Vagina (tissue), 2 donors: ENCODE data around the gene IGSF3. TPM values are rescaled to one million over a fixed set of nuclear protein-coding genes. Genes with fewer than 3 reads are reported as not detected.
"Not testable (repeated sequence)": the region's sequence is repeated elsewhere in the genome, so short reads cannot be mapped to it uniquely, and the experiment has no call there.

Experiments used
- DNase-seq, 2 donors: peaks; one replicate each; pipeline ENCODE4 v3.0.0-alpha.2; 2017; ENCODE audit errors: extremely low spot score in 2 of 2
- H3K27ac ChIP-seq: fragments of 200-600 bp; sonication (generic); one replicate; pipeline ENCODE4 v1.5.1; 2019
- H3K27me3 ChIP-seq: fragments of 200-600 bp; sonication (generic); one replicate; pipeline ENCODE4 v1.5.1; 2019
- H3K36me3 ChIP-seq, 2 donors: fragments of 200-600 bp; sonication (generic); one replicate each; pipeline ENCODE4 v1.5.1; 2017 to 2019
- H3K4me1 ChIP-seq: fragments of 200-600 bp; sonication (generic); one replicate; pipeline ENCODE4 v1.5.1; 2019
- H3K4me3 ChIP-seq, 2 donors: fragments of 200-600 bp; sonication (generic); 1 replicate in 1 of 2; 2 replicates in 1 of 2; pipeline ENCODE4 v1.5.1; 2016 to 2019
- H3K9me3 ChIP-seq: fragments of 200-600 bp; sonication (generic); one replicate; pipeline ENCODE4 v1.5.1; 2019
- CTCF ChIP-seq, 3 experiments: fragments of 450-650 bp in 2 of 3; fragments of 200-600 bp in 1 of 3; sonication (generic) in 1 of 3; IDR thresholded peaks; one replicate each; pipeline ENCODE4 v1.5.1; 2017 to 2019; ENCODE audit warnings: antibody characterized with exemption in 3 of 3, mild to moderate bottlenecking in 2 of 3, moderate library complexity in 2 of 3
- POLR2A ChIP-seq, 2 donors: fragments of 450-650 bp; IDR thresholded peaks; one replicate each; pipeline ENCODE4 v1.6.1; 2017; ENCODE audit warnings: antibody characterized with exemption in 2 of 2, mild to moderate bottlenecking in 2 of 2, moderate library complexity in 2 of 2
- POLR2AphosphoS5 ChIP-seq, 2 donors: sonication (generic); formaldehyde crosslinking; IDR thresholded peaks; one replicate each; pipeline ENCODE4 v1.9.0; 2017; ENCODE audit warnings: antibody characterized with exemption in 2 of 2, mild to moderate bottlenecking in 2 of 2, low read depth in 1 of 2; ENCODE audit not compliant: insufficient read depth in 1 of 2
- intact Hi-C: fragments of 100-400 bp; cut with DNase I; formaldehyde crosslinking; loops from one replicate; pipeline ENCODE4 v1.15.1; 2023
- total RNA-seq: library from RNA; depleted of rRNA; stranded (reverse); fragments of >200 nt; gene quantifications from one replicate; pipeline ENCODE4 v1.2.3, GENCODE V29; 2016

IGSF3 gene
- total RNA-seq, 1 donor from 2014 or later = 38.5 TPM

GRCh38 chr1:116666187-116667077 lies 1.1 kb downstream of the IGSF3 start:
- no peak overlapping the region for H3K27ac ChIP-seq
- H3K4me1 ChIP-seq = peaks cover 16% of the 10 kb centered on the region
- intact Hi-C loops = no loop called here
- DNase-seq = no peak
- H3K4me3 ChIP-seq = peak overlapping the region; percentile 64 to 73
- no peaks in the 10 kb centered on the region for H3K36me3 ChIP-seq
- H3K27me3 ChIP-seq = no peaks in the 10 kb centered on the region
- TF ChIP-seq POLR2A (IDR thresholded peaks at IDR 0.05) (no peak), POLR2AphosphoS5 (IDR thresholded peaks at IDR 0.05; ENCODE audit: insufficient read depth in 1 of 2, low read depth in 1 of 2) (no peak), CTCF (IDR thresholded peaks at IDR 0.05) (no peak)
- no peaks in the 10 kb centered on the region for H3K9me3 ChIP-seq

GRCh38 chr1:116664978-116665371 lies 2.6 kb downstream of the IGSF3 start:
- Histone ChIP-seq H3K4me3 (no peak overlapping the region), H3K4me1 (peaks cover 11% of the 10 kb centered on the region), H3K27ac (no peak overlapping the region)

GRCh38 chr1:116664366-116664977 lies 3.1 kb downstream of the IGSF3 start:
- H3K27ac ChIP-seq = no peak overlapping the region
- H3K36me3 ChIP-seq = no peaks in the 10 kb centered on the region
- H3K9me3 ChIP-seq = no peaks in the 10 kb centered on the region
- no peaks in the 10 kb centered on the region for H3K27me3 ChIP-seq
- peaks cover 11% of the 10 kb centered on the region for H3K4me1 ChIP-seq
- DNase-seq = no peak
- no peak for TF ChIP-seq POLR2A (IDR thresholded peaks at IDR 0.05)
- TF ChIP-seq POLR2AphosphoS5 (IDR thresholded peaks at IDR 0.05; ENCODE audit: insufficient read depth in 1 of 2, low read depth in 1 of 2) = no peak
- no peak for TF ChIP-seq CTCF (IDR thresholded peaks at IDR 0.05)
- intact Hi-C loops = no loop called here
- H3K4me3 ChIP-seq = no peak overlapping the region

More at GRCh38 chr1:116664978-116665371, 2.6 kb downstream of the IGSF3 start:
- H3K27me3 ChIP-seq = no peaks in the 10 kb centered on the region
- no peaks in the 10 kb centered on the region for H3K9me3 ChIP-seq
- H3K36me3 ChIP-seq = no peaks in the 10 kb centered on the region
- no peak for DNase-seq
- TF ChIP-seq POLR2A (IDR thresholded peaks at IDR 0.05) (no peak), CTCF (IDR thresholded peaks at IDR 0.05) (no peak), POLR2AphosphoS5 (IDR thresholded peaks at IDR 0.05; ENCODE audit: insufficient read depth in 1 of 2, low read depth in 1 of 2) (no peak)
- intact Hi-C loops = no loop called here

GRCh38 chr1:116663821-116664220 lies 3.7 kb downstream of the IGSF3 start:
- TF ChIP-seq CTCF (IDR thresholded peaks at IDR 0.05) (no peak), POLR2A (IDR thresholded peaks at IDR 0.05) (no peak), POLR2AphosphoS5 (IDR thresholded peaks at IDR 0.05; ENCODE audit: insufficient read depth in 1 of 2, low read depth in 1 of 2) (no peak)
- H3K27me3 ChIP-seq = no peaks in the 10 kb centered on the region
- H3K4me3 ChIP-seq = no peak overlapping the region
- H3K4me1 ChIP-seq = peaks cover 11% of the 10 kb centered on the region
- no peaks in the 10 kb centered on the region for H3K9me3 ChIP-seq
- intact Hi-C loops = no loop called here
- H3K36me3 ChIP-seq = no peaks in the 10 kb centered on the region
- no peak for DNase-seq
- H3K27ac ChIP-seq = no peak overlapping the region

- H3K27ac ChIP-seq = no peak overlapping the region
- no peak for DNase-seq
- H3K27me3 ChIP-seq = no peaks in the 10 kb centered on the region
- H3K4me3 ChIP-seq = no peak overlapping the region
- no peaks in the 10 kb centered on the region for H3K36me3 ChIP-seq
- H3K9me3 ChIP-seq = no peaks in the 10 kb centered on the region
- H3K4me1 ChIP-seq = peaks cover 6% of the 10 kb centered on the region
- intact Hi-C loops = no loop called here
- TF ChIP-seq POLR2A (IDR thresholded peaks at IDR 0.05) = no peak
- no peak for TF ChIP-seq POLR2AphosphoS5 (IDR thresholded peaks at IDR 0.05; ENCODE audit: insufficient read depth in 1 of 2, low read depth in 1 of 2)
- TF ChIP-seq CTCF (IDR thresholded peaks at IDR 0.05) = no peak
Measured at GRCh38 chr1:116661633-116662032, 5.9 kb downstream of the IGSF3 start.

GRCh38 chr1:116658645-116659044 lies 8.9 kb downstream of the IGSF3 start:
- H3K4me1 ChIP-seq, H3K36me3 ChIP-seq, H3K27me3 ChIP-seq, H3K4me3 ChIP-seq, H3K9me3 ChIP-seq, H3K27ac ChIP-seq, DNase-seq, intact Hi-C loops: not testable (repeated sequence)

- H3K27me3 ChIP-seq, H3K4me1 ChIP-seq, DNase-seq, H3K4me3 ChIP-seq, H3K36me3 ChIP-seq, intact Hi-C loops, H3K27ac ChIP-seq, H3K9me3 ChIP-seq: not testable (repeated sequence)
Measured at GRCh38 chr1:116657836-116658235, 9.7 kb downstream of the IGSF3 start.
